Neural progenitor cell (in vitro differentiated cells): ENCODE data around the gene CAV3. TPM values are rescaled to one million over a fixed set of nuclear protein-coding genes. Genes with fewer than 3 reads are reported as not detected.

Experiments used
- DNase-seq: peaks from one replicate; pipeline ENCODE4 v3.0.0-alpha.2; 2016; ENCODE audit warnings: low spot score
- H2AFZ ChIP-seq: fragments of 200-600 bp; sonication (generic); replicated peaks from 2 replicates; pipeline ENCODE4 v1.6.1; 2016; ENCODE audit warnings: antibody characterized with exemption
- H3F3A ChIP-seq: fragments of 200-600 bp; sonication (generic); 2 replicates; pipeline ENCODE4 v1.6.1; 2016; ENCODE audit warnings: antibody characterized with exemption, low read depth
- H3K27ac ChIP-seq: fragments of 200-600 bp; sonication (generic); 2 replicates; pipeline ENCODE4 v1.5.1; 2016; ENCODE audit warnings: mild to moderate bottlenecking
- H3K27me3 ChIP-seq: fragments of 200-600 bp; sonication (generic); 2 replicates; pipeline ENCODE4 v1.6.1; 2016; ENCODE audit warnings: mild to moderate bottlenecking, moderate library complexity
- H3K36me3 ChIP-seq: fragments of 200-600 bp; sonication (generic); 2 replicates; pipeline ENCODE4 v1.5.1; 2016
- H3K4me1 ChIP-seq: fragments of 200-600 bp; sonication (generic); 2 replicates; pipeline ENCODE4 v1.6.1; 2016; ENCODE audit warnings: mixed run types
- H3K4me2 ChIP-seq: fragments of 200-600 bp; sonication (generic); 2 replicates; pipeline ENCODE4 v1.6.1; 2016
- H3K4me3 ChIP-seq: fragments of 200-600 bp; sonication (generic); 2 replicates; pipeline ENCODE4 v1.5.1; 2016
- H3K79me2 ChIP-seq: fragments of 200-600 bp; sonication (generic); 2 replicates; pipeline ENCODE4 v1.6.1; 2016; ENCODE audit warnings: low read depth
- H3K9ac ChIP-seq: fragments of 200-600 bp; sonication (generic); 2 replicates; pipeline ENCODE4 v1.6.1; 2016
- H3K9me3 ChIP-seq: fragments of 200-600 bp; sonication (generic); 2 replicates; pipeline ENCODE4 v1.5.1; 2016; ENCODE audit warnings: low read depth
- H4K20me1 ChIP-seq: fragments of 200-600 bp; sonication (generic); 2 replicates; pipeline ENCODE4 v1.6.1; 2016; ENCODE audit warnings: low read depth
- H3K27ac Mint-ChIP-seq: 3 replicates; pipeline ENCODE4 v1.8.0; 2021; ENCODE audit warnings: mixed read lengths
- H3K27me3 Mint-ChIP-seq: 2 replicates; pipeline ENCODE4 v1.8.0; 2022; ENCODE audit warnings: low read depth, mild to moderate bottlenecking, inconsistent platforms, moderate library complexity, mixed read lengths; ENCODE audit not compliant: insufficient read depth
- H3K36me3 Mint-ChIP-seq: 3 replicates; pipeline ENCODE4 v1.8.0; 2021; ENCODE audit warnings: mixed read lengths
- H3K4me1 Mint-ChIP-seq: 3 replicates; pipeline ENCODE4 v1.8.0; 2021; ENCODE audit warnings: mixed read lengths
- H3K4me3 Mint-ChIP-seq: 3 replicates; pipeline ENCODE4 v1.8.0; 2021; ENCODE audit warnings: mild to moderate bottlenecking, moderate library complexity, mixed read lengths
- H3K9me3 Mint-ChIP-seq: 3 replicates; pipeline ENCODE4 v1.8.0; 2020; ENCODE audit warnings: mixed read lengths
- CTCF ChIP-seq: fragments of 200-600 bp; sonication (generic); IDR thresholded peaks from 2 replicates; pipeline ENCODE4 v1.5.1; 2017; ENCODE audit warnings: antibody characterized with exemption, mild to moderate bottlenecking
- EZH2 ChIP-seq: fragments of 200-600 bp; sonication (generic); IDR thresholded peaks from 2 replicates; pipeline ENCODE4 v1.6.1; 2017; ENCODE audit warnings: antibody characterized with exemption, mild to moderate bottlenecking, moderate library complexity
- EZH2phosphoT487 ChIP-seq: fragments of 200-600 bp; sonication (generic); IDR thresholded peaks from 2 replicates; pipeline ENCODE4 v1.6.1; 2017; ENCODE audit warnings: antibody characterized with exemption
- total RNA-seq: library from RNA; depleted of rRNA; stranded (reverse); fragments of >200 nt; gene quantifications from 2 replicates; pipeline ENCODE4 v1.2.3, GENCODE V29; 2015; ENCODE audit warnings: low replicate concordance

CAV3 gene
- total RNA-seq, 1 donor from 2014 or later: not detected

DNA sequence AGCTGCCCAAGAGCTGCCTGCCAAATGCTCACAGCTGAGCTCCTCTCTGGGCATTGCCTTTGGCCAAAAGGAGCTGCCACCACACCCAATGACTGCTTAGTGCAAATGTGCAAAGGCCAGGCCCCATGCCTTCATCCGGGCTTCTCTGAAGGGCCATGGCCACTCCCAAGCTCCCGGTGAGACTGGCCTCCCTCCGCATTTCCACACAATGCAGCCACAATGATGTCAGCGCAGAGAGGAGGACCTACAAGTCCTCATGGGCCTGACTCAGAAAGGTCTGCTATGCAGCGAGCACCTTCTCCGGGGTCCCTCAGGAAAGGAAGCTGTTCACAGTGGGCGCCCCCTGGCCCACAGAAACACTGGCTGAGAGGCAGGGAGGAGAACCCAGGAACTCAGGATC lies 23.1 kb downstream of the CAV3 start:
- H3K36me3 Mint-ChIP-seq: no peaks in the 10 kb centered on the region
- Histone ChIP-seq H3K9ac (no peak overlapping the region), H4K20me1 (no peaks in the 10 kb centered on the region), H3K79me2 (no peaks in the 10 kb centered on the region), H2AFZ (no peak overlapping the region), H3K4me1 (no peaks in the 10 kb centered on the region), H3K27me3 (no peaks in the 10 kb centered on the region), H3K4me3 (no peak overlapping the region), H3K4me2 (no peak overlapping the region), H3K27ac (no peak overlapping the region), H3K9me3 (no peaks in the 10 kb centered on the region), H3F3A (no peaks in the 10 kb centered on the region), H3K36me3 (no peaks in the 10 kb centered on the region)
- TF ChIP-seq CTCF (no peak), EZH2 (no peak), EZH2phosphoT487 (no peak)
- H3K9me3 Mint-ChIP-seq: no peaks in the 10 kb centered on the region
- peaks cover 2% of the 10 kb centered on the region for H3K27me3 Mint-ChIP-seq
- H3K27ac Mint-ChIP-seq: no peak overlapping the region
- no peak overlapping the region for H3K4me3 Mint-ChIP-seq
- H3K4me1 Mint-ChIP-seq: no peaks in the 10 kb centered on the region
- DNase-seq: no peak

DNA sequence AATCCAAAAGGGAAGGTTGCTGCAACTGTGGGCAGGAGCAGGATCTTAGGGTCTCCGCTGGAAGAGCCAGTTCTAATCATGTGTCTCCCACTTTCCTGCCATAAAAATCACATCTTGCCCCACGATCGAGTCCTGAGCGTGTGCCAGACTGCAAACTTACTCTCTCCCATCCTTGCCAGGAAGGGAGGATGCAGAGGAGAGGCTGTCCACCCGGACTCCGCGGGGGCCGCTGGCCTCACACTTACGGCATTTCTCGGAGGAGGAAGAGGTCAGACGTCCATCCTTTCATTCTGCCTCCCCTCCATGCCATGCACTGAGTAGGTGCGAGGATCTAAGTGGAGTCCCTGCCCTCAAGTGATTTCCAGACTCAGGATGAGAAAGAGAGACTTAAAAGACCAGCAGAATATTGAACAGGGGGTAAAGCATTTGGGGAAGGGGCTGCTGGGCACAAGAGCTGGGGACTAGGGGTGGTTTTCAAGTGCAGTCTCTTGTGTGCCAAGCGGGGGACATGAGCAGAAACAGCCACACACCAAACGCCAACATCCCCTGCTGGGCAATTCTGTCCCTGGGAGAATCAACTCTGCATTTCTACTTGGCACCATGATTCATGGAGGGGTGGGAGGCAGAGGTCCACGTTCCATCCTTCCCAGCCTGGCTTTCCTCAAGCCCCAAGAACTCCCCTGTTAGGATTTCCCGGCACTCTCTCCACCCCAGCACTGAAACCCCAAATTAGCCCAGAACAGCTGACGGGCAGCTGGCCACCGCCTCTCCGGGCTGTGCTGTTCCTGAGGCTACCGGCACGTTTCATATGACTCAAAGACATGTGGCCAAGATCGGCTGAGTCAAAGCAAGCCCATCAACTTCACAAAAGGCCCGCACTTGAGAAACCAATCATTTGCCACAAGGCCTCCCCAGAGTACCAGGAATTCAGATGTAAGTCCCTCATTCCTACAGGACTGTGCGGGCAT lies 24.2 kb downstream of the CAV3 start:
- H3K9me3 Mint-ChIP-seq: no peaks in the 10 kb centered on the region
- Histone ChIP-seq H3K27me3 (no peaks in the 10 kb centered on the region), H3K4me1 (no peaks in the 10 kb centered on the region), H2AFZ (no peak overlapping the region), H3F3A (no peaks in the 10 kb centered on the region), H3K9me3 (no peaks in the 10 kb centered on the region), H3K27ac (no peak overlapping the region), H3K79me2 (no peaks in the 10 kb centered on the region), H3K4me3 (no peak overlapping the region), H3K9ac (no peak overlapping the region), H4K20me1 (no peaks in the 10 kb centered on the region), H3K4me2 (no peak overlapping the region), H3K36me3 (no peaks in the 10 kb centered on the region)
- H3K27ac Mint-ChIP-seq: no peak overlapping the region
- TF ChIP-seq EZH2phosphoT487 (no peak), CTCF (no peak), EZH2 (no peak)
- no peak for DNase-seq
- H3K4me3 Mint-ChIP-seq: no peak overlapping the region
- H3K4me1 Mint-ChIP-seq: no peaks in the 10 kb centered on the region
- peaks cover under 1% of the 10 kb centered on the region for H3K27me3 Mint-ChIP-seq
- H3K36me3 Mint-ChIP-seq: no peaks in the 10 kb centered on the region

GRCh38 chr3:8759038-8759707 lies 25.6 kb downstream of the CAV3 start:
- Histone ChIP-seq H3K4me3 (no peak overlapping the region), H3K4me1 (no peaks in the 10 kb centered on the region), H3K27ac (no peak overlapping the region), H3K79me2 (no peaks in the 10 kb centered on the region), H3K4me2 (no peak overlapping the region), H3K9me3 (no peaks in the 10 kb centered on the region), H3F3A (no peaks in the 10 kb centered on the region), H3K27me3 (no peaks in the 10 kb centered on the region), H3K9ac (no peak overlapping the region), H4K20me1 (no peaks in the 10 kb centered on the region), H2AFZ (no peak overlapping the region), H3K36me3 (no peaks in the 10 kb centered on the region)
- no peak overlapping the region for H3K4me3 Mint-ChIP-seq
- H3K36me3 Mint-ChIP-seq: no peaks in the 10 kb centered on the region
- TF ChIP-seq CTCF: no peak
- no peak for TF ChIP-seq EZH2phosphoT487
- TF ChIP-seq EZH2: no peak
- H3K27me3 Mint-ChIP-seq: no peaks in the 10 kb centered on the region
- no peak overlapping the region for H3K27ac Mint-ChIP-seq
- no peaks in the 10 kb centered on the region for H3K4me1 Mint-ChIP-seq
- H3K9me3 Mint-ChIP-seq: no peaks in the 10 kb centered on the region
- DNase-seq: no peak
